Activated T-helper 1 cell treated with anti-CD3 and anti-CD28 coated beads, Interleukin-12 subunit alpha, Interleukin-12 subunit beta, Interleukin-2, Interleukin-4 antibody, amounts not matched to agents 30 ng/mL and 10 ng/mL and 1 ng/mL, durations not matched to agents 14 hours and 24 hours and 36 hours (primary cell): ENCODE measurements around the gene DHRS2. TPM values are rescaled to one million over a fixed set of nuclear protein-coding genes. Genes with fewer than 3 reads are reported as not detected.
"Not testable (repeated sequence)": the region's sequence is repeated elsewhere in the genome, so short reads cannot be mapped to it uniquely, and the experiment has no call there.

ENCODE experiments used
- DNase-seq: peaks from one replicate; pipeline ENCODE4 v3.0.0; 2021; ENCODE audit warnings: low spot score
- H3K27ac Mint-ChIP-seq: one replicate; pipeline ENCODE4 v1.8.0; 2021; ENCODE audit warnings: mild to moderate bottlenecking, mixed read lengths
- H3K27me3 Mint-ChIP-seq: one replicate; pipeline ENCODE4 v1.8.0; 2022; ENCODE audit warnings: mild to moderate bottlenecking, moderate library complexity, mixed read lengths; ENCODE audit not compliant: insufficient read depth
- H3K36me3 Mint-ChIP-seq: one replicate; pipeline ENCODE4 v1.8.0; 2021; ENCODE audit warnings: low read depth, mixed read lengths
- H3K4me1 Mint-ChIP-seq: one replicate; pipeline ENCODE4 v1.8.0; 2021; ENCODE audit warnings: low read depth, mixed read lengths
- H3K4me3 Mint-ChIP-seq: one replicate; pipeline ENCODE4 v1.8.0; 2021; ENCODE audit warnings: mild to moderate bottlenecking, moderate library complexity, mixed read lengths
- H3K9me3 Mint-ChIP-seq: one replicate; pipeline ENCODE4 v1.8.0; 2021; ENCODE audit warnings: mixed read lengths
- intact Hi-C: fragments of 100-400 bp; cut with micrococcal nuclease; formaldehyde crosslinking; loops from one replicate; pipeline ENCODE4 v1.15.1; 2024
- total RNA-seq: library from RNA; stranded (reverse); gene quantifications from 2 replicates; pipeline ENCODE4 v1.2.3, GENCODE V29; 2022

Gene DHRS2
- total RNA-seq, 1 donor from 2014 or later, result 1.6 TPM

DNA sequence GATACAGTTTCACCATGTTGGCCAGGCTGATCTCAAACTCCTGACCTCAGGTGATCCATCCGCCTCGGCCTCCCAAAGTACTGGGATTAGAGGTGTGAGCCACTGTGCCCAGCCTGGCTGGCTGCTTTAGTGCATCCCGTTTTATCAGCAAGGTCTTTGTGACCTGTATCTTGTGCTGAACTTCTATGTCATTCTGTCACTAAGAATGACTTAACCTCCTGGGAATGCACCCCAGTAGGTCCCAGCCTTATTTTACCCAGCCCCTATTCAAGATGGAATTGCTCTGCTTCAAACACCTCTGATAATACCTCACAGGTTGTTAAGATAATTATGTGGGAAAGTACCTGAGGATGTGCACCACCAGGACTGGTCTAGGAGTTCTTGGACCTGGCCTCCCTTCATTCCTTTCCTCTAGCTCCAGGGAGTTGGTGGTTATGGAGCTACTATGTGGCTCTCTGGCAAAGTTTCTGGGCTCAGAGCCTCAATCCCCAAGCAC is 31.4 kb upstream of the DHRS2 start:
- H3K9me3 Mint-ChIP-seq, result peaks cover 5% of the 10 kb centered on the region
- peaks cover 20% of the 10 kb centered on the region for H3K4me1 Mint-ChIP-seq
- no peak overlapping the region for H3K4me3 Mint-ChIP-seq
- H3K36me3 Mint-ChIP-seq, result no peaks in the 10 kb centered on the region
- H3K27ac Mint-ChIP-seq, result no peak overlapping the region
- H3K27me3 Mint-ChIP-seq, result no peaks in the 10 kb centered on the region
- intact Hi-C loops, result no loop called here
- no peak for DNase-seq

DNA sequence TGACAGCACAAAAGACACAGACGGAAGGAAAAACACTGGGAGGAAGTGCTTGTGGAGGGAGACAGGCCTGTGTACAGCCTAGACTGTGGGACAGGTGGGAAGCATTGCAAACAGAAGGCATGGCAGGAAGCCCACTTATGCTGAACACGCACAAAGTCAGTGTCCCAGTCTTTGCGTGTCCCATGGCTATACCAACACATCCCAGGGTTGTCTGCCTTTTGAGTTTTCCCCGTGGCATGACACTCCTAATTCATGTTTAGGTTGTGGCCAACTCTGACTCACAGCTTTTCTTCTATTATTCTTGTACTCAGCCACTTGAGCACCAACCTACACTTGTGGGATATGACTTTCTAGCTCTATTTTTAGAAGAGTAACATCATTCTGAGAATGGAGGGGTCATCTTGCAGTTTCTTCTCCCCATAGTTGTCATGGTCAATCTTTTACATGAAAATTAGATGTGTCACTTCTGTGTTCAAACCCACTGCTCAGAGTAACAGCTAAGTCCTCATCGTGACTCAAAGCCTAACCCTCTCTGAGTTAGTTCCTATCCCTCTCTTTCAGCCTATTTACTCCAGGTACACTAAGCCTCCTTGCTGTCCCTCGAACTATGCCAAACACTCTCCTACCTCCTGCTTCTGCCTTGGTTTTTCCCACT is 30.1 kb upstream of the DHRS2 start:
- intact Hi-C loops, result loop anchor here (2.0 kb wide), 1 partner anchor 271 kb away; no protein-coding TSS in a partner anchor
- peaks cover 32% of the 10 kb centered on the region for H3K4me1 Mint-ChIP-seq
- H3K9me3 Mint-ChIP-seq, result peaks cover 5% of the 10 kb centered on the region
- H3K27ac Mint-ChIP-seq, result peak overlapping the region; percentile 84
- peak overlapping the region; percentile 6 for H3K4me3 Mint-ChIP-seq
- no peaks in the 10 kb centered on the region for H3K27me3 Mint-ChIP-seq
- no peaks in the 10 kb centered on the region for H3K36me3 Mint-ChIP-seq
- no peak for DNase-seq

DNA sequence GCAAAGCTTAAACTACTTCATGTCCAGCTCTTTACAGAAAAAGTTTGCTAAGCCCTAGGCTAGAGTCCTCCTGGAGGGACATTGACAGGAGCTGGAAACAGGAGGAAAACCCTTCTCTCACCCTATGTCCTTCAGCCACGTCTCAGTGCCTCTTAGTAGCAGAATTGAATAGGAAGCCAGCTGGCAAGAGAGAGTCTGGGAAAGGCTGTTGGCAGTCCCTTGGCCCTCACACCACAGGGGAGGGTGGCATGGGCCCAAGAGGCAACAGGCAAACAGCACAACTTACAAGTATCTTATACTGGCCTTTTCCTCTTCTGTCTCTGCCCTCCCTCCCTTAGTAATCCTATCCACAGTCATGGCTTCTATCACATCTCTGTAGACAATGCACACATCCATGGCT is 27.7 kb upstream of the DHRS2 start:
- H3K9me3 Mint-ChIP-seq, result peaks cover 5% of the 10 kb centered on the region
- no peak for DNase-seq
- no peak overlapping the region for H3K4me3 Mint-ChIP-seq
- H3K4me1 Mint-ChIP-seq, result peaks cover 35% of the 10 kb centered on the region
- no peaks in the 10 kb centered on the region for H3K27me3 Mint-ChIP-seq
- no peaks in the 10 kb centered on the region for H3K36me3 Mint-ChIP-seq
- no peak overlapping the region for H3K27ac Mint-ChIP-seq
- intact Hi-C loops, result no loop called here

DNA sequence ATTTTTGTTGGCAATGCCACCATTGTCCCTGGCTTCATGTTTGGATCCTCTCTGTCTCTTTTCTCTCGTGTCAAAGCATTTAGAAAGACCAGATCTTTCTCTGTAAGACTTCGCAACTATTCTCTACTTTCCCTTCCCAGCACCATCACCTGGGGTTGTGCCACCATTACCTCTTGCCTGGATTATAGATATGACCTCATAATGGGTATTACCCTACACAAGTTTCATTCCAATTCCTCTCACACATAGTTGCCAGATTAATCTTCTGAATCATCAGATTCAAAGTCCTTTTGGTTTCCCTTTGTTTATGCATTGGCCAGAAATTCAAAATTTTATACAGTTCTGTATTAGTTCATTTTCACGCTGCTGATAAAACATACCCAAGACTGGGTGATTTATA is 27.2 kb upstream of the DHRS2 start:
- no peaks in the 10 kb centered on the region for H3K27me3 Mint-ChIP-seq
- no peak for DNase-seq
- H3K27ac Mint-ChIP-seq, result no peak overlapping the region
- H3K4me1 Mint-ChIP-seq, result peaks cover 35% of the 10 kb centered on the region
- no peak overlapping the region for H3K4me3 Mint-ChIP-seq
- no peaks in the 10 kb centered on the region for H3K36me3 Mint-ChIP-seq
- intact Hi-C loops, result no loop called here
- peaks cover 5% of the 10 kb centered on the region for H3K9me3 Mint-ChIP-seq

DNA sequence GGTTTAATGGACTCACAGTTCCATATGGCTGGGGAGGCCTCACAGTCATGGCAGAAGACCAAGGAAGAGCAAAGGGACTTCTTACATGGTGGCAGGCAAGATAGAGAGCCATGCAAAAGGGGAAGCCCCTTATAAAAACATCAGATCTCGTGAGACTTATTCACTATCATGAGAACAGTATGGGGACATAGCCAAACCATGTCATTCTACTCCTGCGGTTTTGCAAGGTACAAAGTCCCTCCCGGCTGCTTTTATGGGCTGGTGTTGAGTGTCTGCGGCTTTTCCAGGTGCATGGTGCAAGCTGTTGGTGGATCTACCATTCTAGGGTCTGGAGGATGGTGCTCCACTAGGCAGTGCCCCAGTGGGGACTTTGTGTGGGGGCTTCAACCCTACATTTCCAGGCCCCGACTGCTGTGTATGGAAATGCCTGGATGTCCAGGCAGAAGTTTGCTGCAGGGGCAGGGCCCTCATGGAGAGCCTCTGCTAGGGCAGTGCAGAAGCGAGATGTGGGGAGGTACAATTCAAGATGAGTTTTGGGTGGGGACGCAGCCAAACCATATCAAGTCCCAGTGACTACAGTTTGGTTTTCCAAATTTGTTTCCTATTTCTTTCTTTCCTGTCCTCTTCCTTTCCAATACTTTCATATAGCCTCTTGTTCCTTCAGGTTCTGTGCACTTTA is 26.6 kb upstream of the DHRS2 start:
- intact Hi-C loops, DNase-seq, H3K9me3 Mint-ChIP-seq, H3K36me3 Mint-ChIP-seq, H3K4me3 Mint-ChIP-seq, H3K27ac Mint-ChIP-seq, H3K27me3 Mint-ChIP-seq: not testable (repeated sequence)
- peaks cover 35% of the 10 kb centered on the region for H3K4me1 Mint-ChIP-seq

DNA sequence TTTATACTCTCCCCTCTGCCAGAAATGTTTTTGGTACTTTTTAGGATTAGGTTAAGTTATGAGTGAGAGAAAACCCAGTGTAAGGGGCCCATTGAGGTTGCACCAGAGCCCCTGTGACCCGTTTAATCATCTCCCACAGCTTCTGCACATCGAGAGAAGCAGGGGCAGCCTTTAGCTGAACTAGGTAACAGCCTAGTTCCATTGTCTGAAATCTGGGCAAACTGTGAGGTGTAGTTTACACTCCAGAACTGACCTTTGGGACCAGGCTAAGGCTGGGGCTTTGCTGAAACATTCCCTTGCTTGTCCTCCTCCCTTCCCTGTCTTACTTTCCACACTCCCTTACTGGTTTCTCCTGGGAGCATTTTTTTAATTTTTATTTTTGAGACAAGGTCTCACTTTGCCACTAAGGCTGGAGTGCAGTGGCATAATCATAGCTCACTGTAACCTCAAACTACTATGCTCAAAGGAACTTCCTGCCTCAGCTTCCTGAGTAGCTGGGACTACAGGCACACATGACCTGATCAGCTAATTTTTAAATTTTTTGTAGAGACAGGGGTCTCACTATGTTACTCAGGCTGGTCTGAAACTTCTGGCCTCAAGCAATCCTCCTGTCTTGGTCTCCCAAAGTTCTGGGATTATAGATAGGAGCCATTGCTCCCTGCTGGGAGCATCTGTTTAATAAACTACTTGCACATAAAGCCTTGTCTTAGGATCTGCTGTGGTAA is 25.9 kb upstream of the DHRS2 start:
- Mint-ChIP-seq H3K4me1 (peaks cover 35% of the 10 kb centered on the region), H3K4me3 (no peak overlapping the region), H3K9me3 (peaks cover 5% of the 10 kb centered on the region), H3K36me3 (no peaks in the 10 kb centered on the region), H3K27me3 (no peaks in the 10 kb centered on the region), H3K27ac (peak overlapping the region; percentile 61)
- intact Hi-C loops, result no loop called here
- DNase-seq, result no peak

DNA sequence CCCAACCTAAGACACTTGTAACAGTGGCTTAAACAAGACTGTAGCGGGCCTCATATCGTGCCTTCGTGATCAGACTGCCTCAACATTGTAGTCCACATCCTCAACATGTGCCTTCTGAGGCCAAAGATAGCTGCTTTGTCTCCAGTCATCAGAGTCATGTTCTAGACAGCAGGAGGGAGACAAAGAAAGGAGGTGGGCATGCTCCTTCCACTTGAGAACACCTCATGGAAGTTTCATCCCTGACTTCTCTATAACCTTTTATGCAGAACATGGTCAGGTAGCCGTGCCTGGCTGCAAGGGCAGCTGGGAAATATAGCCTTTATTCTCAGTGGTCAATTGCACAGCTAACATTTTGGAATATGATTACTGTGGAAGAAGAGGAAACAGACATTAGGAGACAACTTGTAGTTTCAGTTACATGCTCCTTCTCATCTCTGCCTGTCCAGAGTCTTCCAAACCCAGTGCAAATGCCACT is 25.3 kb upstream of the DHRS2 start:
- DNase-seq, result no peak
- no peaks in the 10 kb centered on the region for H3K27me3 Mint-ChIP-seq
- no peak overlapping the region for H3K4me3 Mint-ChIP-seq
- intact Hi-C loops, result no loop called here
- peaks cover 30% of the 10 kb centered on the region for H3K4me1 Mint-ChIP-seq
- H3K9me3 Mint-ChIP-seq, result peaks cover 5% of the 10 kb centered on the region
- no peak overlapping the region for H3K27ac Mint-ChIP-seq
- no peaks in the 10 kb centered on the region for H3K36me3 Mint-ChIP-seq

DNA sequence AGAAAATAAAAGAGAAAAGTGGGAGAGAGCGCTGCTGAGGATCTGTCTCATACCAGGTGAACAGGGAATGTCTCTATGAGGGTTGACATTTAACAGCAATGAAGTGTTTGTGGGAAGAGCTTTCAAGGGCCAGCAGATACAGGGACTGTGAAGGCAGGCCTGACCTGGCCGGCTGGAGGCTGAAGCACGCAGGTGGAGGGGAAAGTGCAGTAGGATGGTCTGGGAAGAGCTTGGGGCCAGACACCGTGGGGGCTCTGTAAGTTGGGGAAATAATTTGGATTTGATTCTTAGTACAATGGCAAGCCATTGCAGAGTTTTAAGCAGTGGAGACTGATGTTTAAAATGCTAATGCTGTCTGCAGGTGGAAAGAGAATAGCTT is 23.8 kb upstream of the DHRS2 start:
- intact Hi-C loops, result no loop called here
- peaks cover 23% of the 10 kb centered on the region for H3K4me1 Mint-ChIP-seq
- H3K9me3 Mint-ChIP-seq, result peaks cover 5% of the 10 kb centered on the region
- no peak for DNase-seq
- no peaks in the 10 kb centered on the region for H3K36me3 Mint-ChIP-seq
- H3K27ac Mint-ChIP-seq, result no peak overlapping the region
- no peaks in the 10 kb centered on the region for H3K27me3 Mint-ChIP-seq
- no peak overlapping the region for H3K4me3 Mint-ChIP-seq

DNA sequence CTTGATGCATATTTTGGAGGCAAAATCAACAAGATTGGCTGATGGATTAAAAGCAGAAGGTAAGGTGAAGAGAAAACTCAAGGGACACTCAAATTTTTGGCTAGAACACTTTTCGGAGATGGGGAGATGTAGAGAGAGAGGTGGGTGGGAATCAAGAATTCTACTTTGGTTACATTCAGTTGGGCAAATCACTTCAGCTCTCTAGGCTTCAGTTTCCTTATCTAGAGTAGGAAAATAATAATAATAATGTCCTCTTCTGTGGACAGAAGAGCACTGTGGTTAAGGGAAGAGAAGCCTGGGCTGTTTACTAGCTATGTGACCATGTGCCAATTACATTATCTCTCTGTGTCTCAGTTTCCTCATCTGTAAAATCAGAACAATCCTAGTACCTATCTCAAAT is 23.4 kb upstream of the DHRS2 start:
- H3K27me3 Mint-ChIP-seq, result no peaks in the 10 kb centered on the region
- H3K36me3 Mint-ChIP-seq, result no peaks in the 10 kb centered on the region
- peaks cover 5% of the 10 kb centered on the region for H3K9me3 Mint-ChIP-seq
- intact Hi-C loops, result no loop called here
- DNase-seq, result no peak
- H3K4me1 Mint-ChIP-seq, result peaks cover 23% of the 10 kb centered on the region
- no peak overlapping the region for H3K4me3 Mint-ChIP-seq
- H3K27ac Mint-ChIP-seq, result no peak overlapping the region

DNA sequence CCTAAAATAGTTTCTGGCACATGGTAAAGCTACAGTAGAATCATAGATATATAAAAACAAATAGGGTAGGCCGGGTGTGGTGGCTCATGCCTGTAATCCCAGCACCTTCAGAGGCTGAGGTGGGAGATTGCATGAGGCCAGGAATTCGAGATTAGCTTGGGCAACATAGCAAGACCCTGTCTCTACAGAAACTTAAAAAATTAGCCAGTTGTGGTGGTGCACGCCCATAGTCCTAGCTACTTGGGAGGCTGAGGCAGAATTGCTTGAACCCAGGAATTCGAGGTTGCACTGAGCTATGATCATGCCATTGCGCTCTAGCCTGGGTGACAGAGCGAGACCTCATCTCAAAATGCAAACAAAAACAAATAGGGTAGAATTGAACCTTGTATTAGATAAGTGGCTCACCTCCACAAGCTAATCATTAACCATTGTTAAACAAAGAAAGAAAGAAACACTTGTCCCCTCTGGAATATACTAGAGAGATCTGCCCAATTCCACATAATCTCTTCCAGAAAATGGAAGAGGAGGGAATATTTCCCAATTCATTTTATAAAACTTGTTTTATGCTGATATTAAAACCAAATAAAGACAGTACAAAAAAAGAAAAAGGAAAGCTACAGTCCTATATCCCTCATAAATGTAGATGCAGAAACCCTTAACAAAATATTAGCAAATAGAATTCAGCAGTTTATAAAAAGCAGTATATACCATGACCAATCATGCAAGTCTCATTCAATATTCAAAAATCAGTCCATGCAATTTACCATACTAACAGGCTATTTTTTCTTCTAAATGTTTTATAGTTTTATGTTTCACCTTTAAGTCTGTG is 22.7 kb upstream of the DHRS2 start:
- no peak overlapping the region for H3K4me3 Mint-ChIP-seq
- H3K27ac Mint-ChIP-seq, result no peak overlapping the region
- H3K36me3 Mint-ChIP-seq, result no peaks in the 10 kb centered on the region
- H3K9me3 Mint-ChIP-seq, result peaks cover 5% of the 10 kb centered on the region
- DNase-seq, result no peak
- H3K4me1 Mint-ChIP-seq, result peaks cover 26% of the 10 kb centered on the region
- intact Hi-C loops, result no loop called here
- peaks cover 5% of the 10 kb centered on the region for H3K27me3 Mint-ChIP-seq

DNA sequence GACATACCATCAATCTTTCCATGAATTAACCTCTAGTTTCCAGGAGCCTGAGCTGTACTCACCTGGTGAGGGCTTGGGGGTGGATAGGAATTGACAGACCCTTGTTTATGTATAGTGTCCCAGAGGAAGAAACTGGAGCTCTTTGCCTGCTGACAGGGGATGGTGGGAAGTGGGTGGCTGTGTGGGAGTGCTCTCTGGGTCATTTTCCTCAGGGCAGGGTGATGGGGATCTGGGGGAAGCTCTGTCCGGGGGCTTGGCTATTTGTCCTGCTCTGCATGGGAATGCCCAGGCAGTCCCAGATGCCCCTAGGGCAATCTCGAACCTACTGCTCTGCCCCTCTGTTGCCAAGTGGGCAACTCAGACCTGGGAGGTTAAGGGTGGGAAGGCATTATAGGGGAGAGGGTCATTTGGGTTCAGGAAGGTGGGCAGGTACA is 21.8 kb upstream of the DHRS2 start:
- intact Hi-C loops, result no loop called here
- H3K27me3 Mint-ChIP-seq, result peaks cover 9% of the 10 kb centered on the region
- no peaks in the 10 kb centered on the region for H3K9me3 Mint-ChIP-seq
- no peak overlapping the region for H3K4me3 Mint-ChIP-seq
- H3K27ac Mint-ChIP-seq, result no peak overlapping the region
- no peaks in the 10 kb centered on the region for H3K36me3 Mint-ChIP-seq
- DNase-seq, result no peak
- peaks cover 19% of the 10 kb centered on the region for H3K4me1 Mint-ChIP-seq

DNA sequence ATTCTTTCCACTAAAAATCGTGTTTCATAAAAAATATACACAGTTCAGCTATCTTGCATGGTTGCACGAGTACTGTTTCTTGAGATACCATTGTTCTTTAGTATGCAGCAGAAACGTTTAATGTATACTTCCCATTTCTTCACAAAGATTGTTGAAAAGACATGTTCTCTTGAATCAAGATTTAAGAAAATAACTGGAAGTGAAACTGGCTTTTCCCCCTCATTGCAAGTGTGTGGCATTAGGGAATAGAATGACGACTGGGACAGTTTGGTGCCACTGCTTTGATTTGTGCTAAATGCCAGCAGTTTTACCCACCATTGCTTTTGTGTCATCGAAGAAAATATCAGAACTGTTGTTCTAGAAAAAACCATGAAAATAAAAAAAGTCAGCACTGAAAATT is 20.3 kb upstream of the DHRS2 start:
- DNase-seq, result no peak
- intact Hi-C loops, result no loop called here
- Mint-ChIP-seq H3K36me3 (no peaks in the 10 kb centered on the region), H3K9me3 (no peaks in the 10 kb centered on the region), H3K4me1 (peaks cover 9% of the 10 kb centered on the region), H3K4me3 (no peak overlapping the region), H3K27me3 (peaks cover 9% of the 10 kb centered on the region), H3K27ac (no peak overlapping the region)
